Stomach (tissue), 9 donors: ENCODE data around the gene ERC2. TPM values are rescaled to one million over a fixed set of nuclear protein-coding genes. Genes with fewer than 3 reads are reported as not detected.

Source experiments
- DNase-seq, 2 donors: peaks; one replicate each; pipeline versions ENCODE4 v3.0.0 to v3.0.0-alpha.2; 2013 to 2019
- H3K27ac ChIP-seq, 5 donors: fragments of 200-600 bp in 4 of 5; sonication (generic) in 4 of 5; one replicate each; pipeline ENCODE4 v1.5.1; 2013 to 2019; ENCODE audit warnings: mild to moderate bottlenecking in 1 of 5, moderate library complexity in 1 of 5
- H3K27me3 ChIP-seq, 3 donors: fragments of 200-600 bp; sonication (generic); one replicate each; pipeline ENCODE4 v1.5.1; 2017 to 2019; ENCODE audit warnings: mixed run types in 1 of 3
- H3K36me3 ChIP-seq, 4 donors: fragments of 200-600 bp; sonication (generic); 1 replicate in 3 of 4; 2 replicates in 1 of 4; pipeline ENCODE4 v1.5.1; 2016 to 2019
- H3K4me1 ChIP-seq, 4 donors: fragments of 200-600 bp; sonication (generic); one replicate each; pipeline ENCODE4 v1.5.1; 2016 to 2019
- H3K4me3 ChIP-seq, 4 donors: fragments of 200-600 bp; sonication (generic) in 3 of 4; one replicate each; pipeline ENCODE4 v1.5.1; 2016 to 2019; ENCODE audit warnings: mild to moderate bottlenecking in 1 of 4
- H3K9me3 ChIP-seq, 4 donors: fragments of 200-600 bp; sonication (generic); one replicate each; pipeline ENCODE4 v1.5.1; 2016 to 2019
- CTCF ChIP-seq, 7 experiments: fragments of 450-650 bp in 4 of 7; fragments of 200-600 bp in 3 of 7; sonication (generic) in 3 of 7; IDR thresholded peaks; one replicate each; pipeline ENCODE4 v1.5.1; 2016 to 2019; ENCODE audit warnings: antibody characterized with exemption in 7 of 7, control low read depth in 2 of 7, mild to moderate bottlenecking in 1 of 7
- EP300 ChIP-seq: sonication (generic); formaldehyde crosslinking; IDR thresholded peaks from one replicate; pipeline ENCODE4 v1.6.1; 2017; ENCODE audit warnings: antibody characterized with exemption
- POLR2A ChIP-seq, 4 donors: fragments of 450-650 bp; IDR thresholded peaks; one replicate each; pipeline ENCODE4 v1.6.1; 2016; ENCODE audit warnings: antibody characterized with exemption in 4 of 4, control low read depth in 2 of 4, mild to moderate bottlenecking in 1 of 4, moderate library complexity in 1 of 4
- POLR2AphosphoS5 ChIP-seq, 3 donors: sonication (generic); formaldehyde crosslinking; IDR thresholded peaks; one replicate each; pipeline ENCODE4 v1.6.1; 2016; ENCODE audit warnings: antibody characterized with exemption in 3 of 3
- WGBS, 5 donors: extraction: QIAGEN DNeasy Blood & Tissue Kit in 3 of 5; methylation state at CpG; one replicate each; pipeline versions ENCODE4 v1.1.5 to v1.1.7; 2013 to 2018; 5-methylcytosine and 5-hydroxymethylcytosine counted together
- intact Hi-C: fragments of 100-400 bp; cut with DNase I; formaldehyde crosslinking; loops from one replicate; pipeline ENCODE4 v1.15.1; 2023; ENCODE audit warnings: low total_unique reads
- polyA plus RNA-seq, 3 donors: library from polyadenylated mRNA; stranded (reverse); fragments of 200-250 nt; gene quantifications; one replicate each; pipeline ENCODE4 v1.2.3, GENCODE V29; 2013
- total RNA-seq, 5 donors: library from RNA; depleted of rRNA; stranded (reverse); fragments of >200 nt; gene quantifications; one replicate each; pipeline versions ENCODE4 v1.1.0 to v1.2.3, GENCODE V29; 2014 to 2016
- donor health status: healthy with polysubstance abuse.
- donor health status: Bipolar disorder and iron deficiency.
- donor health status: healthy.

The ERC2 gene
- total and polyA plus RNA-seq, 8 donors, result 0.43 to 3.1 (median 1.3) TPM; not detected in 2

- H3K4me1 ChIP-seq, result peaks cover 0 to 12% (median 5%) of the 10 kb centered on the region in 4 donors
- intact Hi-C loops, result no loop called here
- H3K27ac ChIP-seq, result no peak overlapping the region
- no peaks in the 10 kb centered on the region for H3K9me3 ChIP-seq
- 85 to 89% (median 86%) methylated on average over 6 of the region's 6 CpGs for WGBS, 5 donors
- H3K27me3 ChIP-seq, result no peaks in the 10 kb centered on the region
- no peak for DNase-seq
- TF ChIP-seq POLR2A (IDR thresholded peaks at IDR 0.05) (no peak), POLR2AphosphoS5 (IDR thresholded peaks at IDR 0.05) (no peak), EP300 (no peak), CTCF (IDR thresholded peaks at IDR 0.05) (no peak)
- no peaks in the 10 kb centered on the region for H3K36me3 ChIP-seq
- no peak overlapping the region for H3K4me3 ChIP-seq
These were observed 833.9 kb downstream of the ERC2 start for GRCh38 chr3:55634345-55634744.

- no peak overlapping the region for H3K27ac ChIP-seq
- peaks cover 0 to 17% (median 7%) of the 10 kb centered on the region in 4 donors for H3K4me1 ChIP-seq
- H3K36me3 ChIP-seq, result no peaks in the 10 kb centered on the region
- WGBS, 5 donors, result 78 to 92% (median 85%) methylated on average over 2 of the region's 2 CpGs
- no peak overlapping the region for H3K4me3 ChIP-seq
- no peaks in the 10 kb centered on the region for H3K27me3 ChIP-seq
- no peaks in the 10 kb centered on the region for H3K9me3 ChIP-seq
- no peak for DNase-seq
- no peak for TF ChIP-seq POLR2AphosphoS5 (IDR thresholded peaks at IDR 0.05)
- intact Hi-C loops, result no loop called here
These were observed 834.9 kb downstream of the ERC2 start for GRCh38 chr3:55633333-55633732.

DNA sequence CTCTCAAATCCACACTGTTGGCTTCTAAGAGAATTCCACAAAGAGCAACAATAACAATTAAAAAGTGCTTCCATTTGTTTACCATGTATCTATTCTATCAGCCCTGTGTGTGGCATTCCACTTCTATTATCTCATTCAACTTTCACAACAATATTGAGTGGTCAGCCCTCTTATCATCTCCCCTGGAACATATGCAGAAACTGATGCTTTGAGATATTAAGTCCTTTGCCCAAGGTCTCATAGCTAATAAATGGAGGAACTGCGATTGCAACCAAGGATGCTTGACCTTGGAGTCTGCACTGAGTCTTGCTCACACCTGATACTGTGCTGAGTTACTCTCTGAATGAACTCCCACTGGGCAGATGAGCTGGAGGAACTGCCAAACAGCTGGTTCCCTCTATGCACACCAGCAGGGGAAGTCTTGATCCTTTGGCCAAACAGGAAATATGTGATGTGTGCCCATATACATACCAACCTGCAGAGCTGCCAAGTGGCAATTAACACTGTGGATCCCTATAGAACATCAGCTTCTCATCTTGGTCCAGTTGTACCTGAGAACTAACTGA, 836.4 kb downstream of the ERC2 start:
- intact Hi-C loops, result no loop called here
- H3K27ac ChIP-seq, result peak overlapping the region in 1 of 5 donors; percentile 10
- TF ChIP-seq CTCF (IDR thresholded peaks at IDR 0.05) (no peak), POLR2A (IDR thresholded peaks at IDR 0.05) (no peak), EP300 (no peak), POLR2AphosphoS5 (IDR thresholded peaks at IDR 0.05) (no peak)

DNA sequence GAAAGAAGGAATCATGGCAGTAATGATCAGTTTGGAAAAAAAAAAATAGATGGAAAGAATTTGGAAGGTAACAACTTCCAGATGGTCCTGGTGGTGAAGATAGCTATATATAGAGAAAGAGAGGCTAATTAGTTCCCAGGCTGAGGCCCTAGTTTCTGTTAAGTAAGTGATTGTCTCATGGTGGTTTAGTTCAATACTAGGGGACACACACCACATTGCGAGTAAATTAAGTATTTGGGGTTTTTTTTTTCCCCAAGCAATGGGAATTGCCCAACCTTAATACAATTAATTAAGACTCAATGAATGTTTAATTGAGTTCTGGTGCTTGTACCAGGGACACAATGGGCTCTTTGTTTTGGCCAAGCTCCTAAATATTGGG, 837.4 kb downstream of the ERC2 start:
- intact Hi-C loops, result no loop called here
- Histone ChIP-seq H3K4me1 (peaks cover 0 to 17% (median 4%) of the 10 kb centered on the region in 4 donors), H3K27ac (peak overlapping the region in 1 of 5 donors; percentile 10), H3K9me3 (no peaks in the 10 kb centered on the region), H3K4me3 (no peak overlapping the region), H3K27me3 (no peaks in the 10 kb centered on the region), H3K36me3 (no peaks in the 10 kb centered on the region)
- no peak for TF ChIP-seq EP300
- TF ChIP-seq POLR2A (IDR thresholded peaks at IDR 0.05), result no peak
- TF ChIP-seq POLR2AphosphoS5 (IDR thresholded peaks at IDR 0.05), result no peak
- TF ChIP-seq CTCF (IDR thresholded peaks at IDR 0.05), result no peak
- 46 to 85% (median 79%) methylated on average over 1 of the region's 1 CpG for WGBS, 5 donors
- DNase-seq, result no peak

More for the DNA sequence above, 836.4 kb downstream of the ERC2 start:
- Histone ChIP-seq H3K27me3 (no peaks in the 10 kb centered on the region), H3K36me3 (no peaks in the 10 kb centered on the region), H3K4me3 (no peak overlapping the region), H3K4me1 (peaks cover 0 to 17% (median 4%) of the 10 kb centered on the region in 4 donors), H3K9me3 (no peaks in the 10 kb centered on the region)
- WGBS, 5 donors, result 86 to 92% (median 90%) methylated on average over 1 of the region's 1 CpG
- no peak for DNase-seq

DNA sequence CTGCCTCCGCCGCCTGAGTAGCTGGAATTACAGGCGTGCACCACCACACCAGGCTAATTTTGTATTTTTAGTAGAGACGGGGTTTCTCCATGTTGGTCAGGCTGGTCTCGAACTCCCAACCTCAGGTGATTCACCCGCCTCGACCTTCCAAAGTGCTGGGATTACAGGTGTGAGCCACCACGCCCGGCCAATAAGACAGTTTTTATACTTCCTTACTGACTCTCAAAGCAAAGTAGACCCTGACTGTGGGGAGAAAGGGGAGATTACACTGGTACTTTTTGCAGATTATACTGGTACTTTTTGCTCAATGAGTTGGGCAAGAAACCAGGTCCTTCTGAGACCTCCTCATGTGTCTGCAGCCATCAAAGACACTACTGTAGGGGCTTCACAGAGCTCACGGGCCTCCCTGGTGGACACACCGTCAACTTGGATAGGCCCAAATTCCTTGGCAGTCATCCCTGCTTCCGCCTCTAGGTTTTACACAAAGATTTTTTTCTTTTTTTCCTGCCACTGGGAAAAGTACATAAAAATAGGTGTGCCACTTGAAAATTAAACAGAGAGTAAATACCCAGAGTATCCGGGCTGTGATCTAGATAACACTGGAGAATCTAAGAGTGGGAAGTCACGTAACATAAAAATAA, 837.9 kb downstream of the ERC2 start:
- H3K27me3 ChIP-seq, result no peaks in the 10 kb centered on the region
- WGBS, 5 donors, result 66 to 79% (median 69%) methylated on average over 14 of the region's 14 CpGs
- no peak overlapping the region for H3K4me3 ChIP-seq
- intact Hi-C loops, result no loop called here
- no peak overlapping the region for H3K27ac ChIP-seq
- H3K36me3 ChIP-seq, result no peaks in the 10 kb centered on the region
- peak in 1 of 2 donors; percentile 37 for DNase-seq
- no peaks in the 10 kb centered on the region for H3K9me3 ChIP-seq
- H3K4me1 ChIP-seq, result peaks cover 0 to 17% (median 4%) of the 10 kb centered on the region in 4 donors
- TF ChIP-seq POLR2A (IDR thresholded peaks at IDR 0.05) (no peak), CTCF (IDR thresholded peaks at IDR 0.05) (peak in 1 of 7 experiments; percentile 8)
